ENCODE results near the gene METTL2B. TPM values are rescaled to one million over a fixed set of nuclear protein-coding genes. Genes with fewer than 3 reads are reported as not detected.

METTL2B gene
- total RNA-seq, 1 donor from 2014 or later, result 15.7 TPM

DNA sequence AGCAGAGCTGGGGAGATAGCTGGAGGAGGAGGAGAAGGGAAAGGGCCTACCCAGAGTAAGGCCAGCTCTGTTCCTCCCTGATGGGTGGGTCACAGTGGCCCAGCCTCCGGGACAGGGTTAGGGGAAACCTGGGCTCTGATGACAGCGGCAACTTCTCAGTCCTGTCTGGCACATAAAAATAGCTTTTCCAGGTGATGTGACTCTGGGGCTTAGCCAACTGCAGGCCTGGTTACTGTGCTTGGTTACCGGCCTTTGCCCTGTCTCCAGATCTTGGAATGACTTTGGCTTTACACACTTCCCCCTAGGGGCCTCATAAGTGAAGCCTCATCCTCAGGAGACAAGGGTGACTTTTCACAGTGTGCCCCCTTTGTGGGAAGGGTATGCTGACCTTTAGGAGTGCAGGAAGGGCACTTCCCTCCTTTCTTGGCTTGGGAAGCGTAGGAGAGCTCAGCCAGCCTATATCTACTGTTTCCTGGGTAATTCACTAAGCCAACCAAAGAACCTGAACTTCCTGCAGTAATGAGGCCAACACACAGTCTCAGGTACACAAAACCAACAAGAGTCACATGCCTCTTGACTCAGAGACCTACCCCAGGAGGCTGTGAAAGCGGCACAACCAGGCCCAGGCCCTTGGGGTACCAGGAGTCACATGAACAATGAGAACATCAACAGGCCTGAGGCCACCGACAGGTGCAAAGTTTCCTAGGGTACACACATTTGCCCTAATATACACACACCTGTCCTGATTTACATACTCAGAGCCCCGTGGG, 32.5 kb upstream of the METTL2B start:
- Histone ChIP-seq H3K9me3 (ENCODE audit: control insufficient read depth in 3 of 3, low read length in 3 of 3) (no peaks in the 10 kb centered on the region), H3K36me3 (ENCODE audit: control insufficient read depth in 3 of 3, insufficient read depth in 3 of 3, low read length in 3 of 3) (no peaks in the 10 kb centered on the region), H3K27me3 (ENCODE audit: control insufficient read depth in 3 of 3, insufficient read depth in 3 of 3, low read length in 3 of 3) (no peaks in the 10 kb centered on the region), H3K4me3 (ENCODE audit: low read length in 3 of 3) (no peak overlapping the region), H3K27ac (ENCODE audit: low read depth, low read length) (no peak overlapping the region), H3K9ac (ENCODE audit: low read depth in 1 of 3, low read length in 3 of 3) (no peak overlapping the region), H3K4me1 (ENCODE audit: control insufficient read depth in 3 of 3, insufficient read depth in 3 of 3, low read length in 3 of 3) (no peaks in the 10 kb centered on the region)

- Histone ChIP-seq H3K27ac (ENCODE audit: low read depth, low read length) (no peak overlapping the region), H3K9me3 (ENCODE audit: control insufficient read depth in 3 of 3, low read length in 3 of 3) (no peaks in the 10 kb centered on the region), H3K4me1 (ENCODE audit: control insufficient read depth in 3 of 3, insufficient read depth in 3 of 3, low read length in 3 of 3) (no peaks in the 10 kb centered on the region), H3K36me3 (ENCODE audit: control insufficient read depth in 3 of 3, insufficient read depth in 3 of 3, low read length in 3 of 3) (no peaks in the 10 kb centered on the region), H3K27me3 (ENCODE audit: control insufficient read depth in 3 of 3, insufficient read depth in 3 of 3, low read length in 3 of 3) (no peaks in the 10 kb centered on the region), H3K4me3 (ENCODE audit: low read length in 3 of 3) (no peak overlapping the region), H3K9ac (ENCODE audit: low read depth in 1 of 3, low read length in 3 of 3) (peak overlapping the region in 1 of 3 donors; percentile 16)
Observed at GRCh38 chr7:128446306-128446705, 30.2 kb upstream of the METTL2B start.

GRCh38 chr7:128447941-128448564, 28.5 kb upstream of the METTL2B start:
- H3K27me3 ChIP-seq (ENCODE audit: control insufficient read depth in 3 of 3, insufficient read depth in 3 of 3, low read length in 3 of 3), result no peaks in the 10 kb centered on the region
- no peaks in the 10 kb centered on the region for H3K36me3 ChIP-seq (ENCODE audit: control insufficient read depth in 3 of 3, insufficient read depth in 3 of 3, low read length in 3 of 3)
- H3K9me3 ChIP-seq (ENCODE audit: control insufficient read depth in 3 of 3, low read length in 3 of 3), result no peaks in the 10 kb centered on the region
- H3K27ac ChIP-seq (ENCODE audit: low read depth, low read length), result no peak overlapping the region
- no peaks in the 10 kb centered on the region for H3K4me1 ChIP-seq (ENCODE audit: control insufficient read depth in 3 of 3, insufficient read depth in 3 of 3, low read length in 3 of 3)
- no peak overlapping the region for H3K4me3 ChIP-seq (ENCODE audit: low read length in 3 of 3)
- no peak overlapping the region for H3K9ac ChIP-seq (ENCODE audit: low read depth in 1 of 3, low read length in 3 of 3)

DNA sequence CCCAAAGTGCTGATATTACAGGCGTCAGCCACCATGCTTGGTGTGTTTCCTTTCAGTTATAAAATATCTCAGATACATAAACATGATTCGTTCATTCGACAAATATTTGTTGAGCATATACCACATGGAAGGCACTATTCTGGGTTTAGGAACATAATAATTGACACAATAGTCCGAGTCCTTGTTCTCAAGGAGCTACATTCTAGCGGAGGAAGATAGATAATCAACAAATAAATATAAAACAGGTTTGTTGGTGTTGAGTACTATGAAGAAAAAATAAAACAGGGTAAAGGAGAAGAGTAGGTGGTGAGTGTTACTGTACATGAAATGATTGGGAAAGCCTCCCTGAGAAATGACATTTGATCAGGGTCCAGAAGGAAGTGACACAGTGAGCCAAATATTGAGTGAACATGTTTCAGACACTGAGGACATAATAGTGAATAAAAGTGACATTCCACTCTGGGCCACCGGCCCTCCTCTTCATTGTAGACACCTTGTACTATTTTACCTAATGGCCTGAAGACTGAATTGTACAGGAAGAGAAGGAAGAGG, 27.7 kb upstream of the METTL2B start:
- Histone ChIP-seq H3K36me3 (ENCODE audit: control insufficient read depth in 3 of 3, insufficient read depth in 3 of 3, low read length in 3 of 3) (no peaks in the 10 kb centered on the region), H3K4me1 (ENCODE audit: control insufficient read depth in 3 of 3, insufficient read depth in 3 of 3, low read length in 3 of 3) (peaks cover 0 to 3% (median under 1%) of the 10 kb centered on the region in 3 donors), H3K27ac (ENCODE audit: low read depth, low read length) (no peak overlapping the region), H3K9ac (ENCODE audit: low read depth in 1 of 3, low read length in 3 of 3) (no peak overlapping the region), H3K27me3 (ENCODE audit: control insufficient read depth in 3 of 3, insufficient read depth in 3 of 3, low read length in 3 of 3) (no peaks in the 10 kb centered on the region), H3K9me3 (ENCODE audit: control insufficient read depth in 3 of 3, low read length in 3 of 3) (no peaks in the 10 kb centered on the region), H3K4me3 (ENCODE audit: low read length in 3 of 3) (no peak overlapping the region)

- H3K9ac ChIP-seq (ENCODE audit: low read depth in 1 of 3, low read length in 3 of 3), result no peak overlapping the region
- H3K27me3 ChIP-seq (ENCODE audit: control insufficient read depth in 3 of 3, insufficient read depth in 3 of 3, low read length in 3 of 3), result no peaks in the 10 kb centered on the region
- H3K9me3 ChIP-seq (ENCODE audit: control insufficient read depth in 3 of 3, low read length in 3 of 3), result no peaks in the 10 kb centered on the region
- H3K36me3 ChIP-seq (ENCODE audit: control insufficient read depth in 3 of 3, insufficient read depth in 3 of 3, low read length in 3 of 3), result no peaks in the 10 kb centered on the region
- H3K27ac ChIP-seq (ENCODE audit: low read depth, low read length), result no peak overlapping the region
- H3K4me3 ChIP-seq (ENCODE audit: low read length in 3 of 3), result no peak overlapping the region
- peaks cover 13 to 18% (median 16%) of the 10 kb centered on the region in 3 donors for H3K4me1 ChIP-seq (ENCODE audit: control insufficient read depth in 3 of 3, insufficient read depth in 3 of 3, low read length in 3 of 3)
Observed at GRCh38 chr7:128450409-128450808, 26.1 kb upstream of the METTL2B start.

- Histone ChIP-seq H3K36me3 (ENCODE audit: control insufficient read depth in 3 of 3, insufficient read depth in 3 of 3, low read length in 3 of 3) (no peaks in the 10 kb centered on the region), H3K27ac (ENCODE audit: low read depth, low read length) (no peak overlapping the region), H3K27me3 (ENCODE audit: control insufficient read depth in 3 of 3, insufficient read depth in 3 of 3, low read length in 3 of 3) (no peaks in the 10 kb centered on the region), H3K9me3 (ENCODE audit: control insufficient read depth in 3 of 3, low read length in 3 of 3) (no peaks in the 10 kb centered on the region), H3K9ac (ENCODE audit: low read depth in 1 of 3, low read length in 3 of 3) (no peak overlapping the region), H3K4me1 (ENCODE audit: control insufficient read depth in 3 of 3, insufficient read depth in 3 of 3, low read length in 3 of 3) (peaks cover 16 to 18% (median 17%) of the 10 kb centered on the region in 3 donors), H3K4me3 (ENCODE audit: low read length in 3 of 3) (no peak overlapping the region)
Observed at GRCh38 chr7:128450913-128451312, 25.6 kb upstream of the METTL2B start.

GRCh38 chr7:128452552-128452951, 24.0 kb upstream of the METTL2B start:
- Histone ChIP-seq H3K9ac (ENCODE audit: low read depth in 1 of 3, low read length in 3 of 3) (no peak overlapping the region), H3K4me1 (ENCODE audit: control insufficient read depth in 3 of 3, insufficient read depth in 3 of 3, low read length in 3 of 3) (peaks cover 23 to 32% (median 28%) of the 10 kb centered on the region in 3 donors), H3K9me3 (ENCODE audit: control insufficient read depth in 3 of 3, low read length in 3 of 3) (no peaks in the 10 kb centered on the region), H3K27me3 (ENCODE audit: control insufficient read depth in 3 of 3, insufficient read depth in 3 of 3, low read length in 3 of 3) (no peaks in the 10 kb centered on the region), H3K36me3 (ENCODE audit: control insufficient read depth in 3 of 3, insufficient read depth in 3 of 3, low read length in 3 of 3) (peaks cover 2 to 5% (median 4%) of the 10 kb centered on the region in 3 donors), H3K4me3 (ENCODE audit: low read length in 3 of 3) (no peak overlapping the region), H3K27ac (ENCODE audit: low read depth, low read length) (no peak overlapping the region)

GRCh38 chr7:128453836-128454804, 22.4 kb upstream of the METTL2B start:
- H3K4me1 ChIP-seq (ENCODE audit: control insufficient read depth in 3 of 3, insufficient read depth in 3 of 3, low read length in 3 of 3), result peaks cover 23 to 32% (median 28%) of the 10 kb centered on the region in 3 donors

GRCh38 chr7:128454808-128455542, 21.6 kb upstream of the METTL2B start:
- H3K36me3 ChIP-seq (ENCODE audit: control insufficient read depth in 3 of 3, insufficient read depth in 3 of 3, low read length in 3 of 3), result peaks cover 2 to 5% (median 4%) of the 10 kb centered on the region in 3 donors

More at GRCh38 chr7:128453836-128454804, 22.4 kb upstream of the METTL2B start:
- peaks cover 2 to 5% (median 4%) of the 10 kb centered on the region in 3 donors for H3K36me3 ChIP-seq (ENCODE audit: control insufficient read depth in 3 of 3, insufficient read depth in 3 of 3, low read length in 3 of 3)
- H3K27ac ChIP-seq (ENCODE audit: low read depth, low read length), result peak overlapping the region; percentile 89
- H3K9me3 ChIP-seq (ENCODE audit: control insufficient read depth in 3 of 3, low read length in 3 of 3), result no peaks in the 10 kb centered on the region
- no peaks in the 10 kb centered on the region for H3K27me3 ChIP-seq (ENCODE audit: control insufficient read depth in 3 of 3, insufficient read depth in 3 of 3, low read length in 3 of 3)
- H3K4me3 ChIP-seq (ENCODE audit: low read length in 3 of 3), result peak overlapping the region; percentile 49 to 98 (median 65)
- H3K9ac ChIP-seq (ENCODE audit: low read depth in 1 of 3, low read length in 3 of 3), result peak overlapping the region; percentile 54 to 90 (median 88)

More at GRCh38 chr7:128454808-128455542, 21.6 kb upstream of the METTL2B start:
- Histone ChIP-seq H3K27ac (ENCODE audit: low read depth, low read length) (peak overlapping the region; percentile 89), H3K9me3 (ENCODE audit: control insufficient read depth in 3 of 3, low read length in 3 of 3) (no peaks in the 10 kb centered on the region), H3K9ac (ENCODE audit: low read depth in 1 of 3, low read length in 3 of 3) (peak overlapping the region; percentile 87 to 90 (median 88)), H3K27me3 (ENCODE audit: control insufficient read depth in 3 of 3, insufficient read depth in 3 of 3, low read length in 3 of 3) (no peaks in the 10 kb centered on the region), H3K4me3 (ENCODE audit: low read length in 3 of 3) (peak overlapping the region; percentile 98), H3K4me1 (ENCODE audit: control insufficient read depth in 3 of 3, insufficient read depth in 3 of 3, low read length in 3 of 3) (peaks cover 23 to 32% (median 28%) of the 10 kb centered on the region in 3 donors)

Data from skeletal muscle tissue (tissue), 4 donors.